Astrocyte of the spinal cord (primary cell): ENCODE results near the gene MGAT3.
A peak's percentile ranks its signal among the peaks of the same experiment; 100 is the strongest.

ENCODE experiments used
- DNase-seq: peaks from one replicate; pipeline ENCODE4 v3.0.0; 2011; ENCODE audit warnings: low read depth, low spot score
- H3K4me3 ChIP-seq: 2 replicates; pipeline ENCODE4 v1.5.1; 2011; ENCODE audit warnings: low read depth, mild to moderate bottlenecking, low read length, moderate library complexity
- CTCF ChIP-seq: IDR thresholded peaks from 2 replicates; pipeline ENCODE4 v1.5.1; 2012; ENCODE audit warnings: low read depth, mild to moderate bottlenecking, low read length, inconsistent platforms
- in situ Hi-C: cut with HindIII; loops from 2 replicates; pipeline ENCODE4 v1.10.0; 2017; ENCODE audit warnings: low sequenced_read_pairs

The MGAT3 gene

GRCh38 chr22:39437791-39438704 is 18.8 kb upstream of the MGAT3 start:
- TF ChIP-seq CTCF, result no peak
- no peak overlapping the region for H3K4me3 ChIP-seq
- DNase-seq, result no peak
- in situ Hi-C loops, result no loop called here

- no peak overlapping the region for H3K4me3 ChIP-seq
- in situ Hi-C loops, result no loop called here
- no peak for TF ChIP-seq CTCF
- peak; percentile 47 for DNase-seq
Measured at GRCh38 chr22:39439170-39439569, 17.6 kb upstream of the MGAT3 start.

GRCh38 chr22:39443398-39443797 is 13.4 kb upstream of the MGAT3 start:
- no peak for TF ChIP-seq CTCF
- in situ Hi-C loops, result no loop called here
- no peak for DNase-seq
- no peak overlapping the region for H3K4me3 ChIP-seq

GRCh38 chr22:39444247-39444800 is 12.5 kb upstream of the MGAT3 start:
- in situ Hi-C loops, result no loop called here
- TF ChIP-seq CTCF, result no peak
- H3K4me3 ChIP-seq, result no peak overlapping the region
- no peak for DNase-seq

GRCh38 chr22:39444937-39445465 is 11.8 kb upstream of the MGAT3 start:
- TF ChIP-seq CTCF, result no peak
- no peak overlapping the region for H3K4me3 ChIP-seq
- in situ Hi-C loops, result no loop called here
- DNase-seq, result no peak

- no peak for DNase-seq
- TF ChIP-seq CTCF, result no peak
- in situ Hi-C loops, result no loop called here
- H3K4me3 ChIP-seq, result no peak overlapping the region
Measured at GRCh38 chr22:39445678-39446077, 11.1 kb upstream of the MGAT3 start.
